Thyroid gland (tissue), 4 donors: Measurements from ENCODE around the gene C10orf62.

ENCODE experiments used
- POLR2A ChIP-seq, 2 donors: fragments of 450-650 bp; IDR thresholded peaks; one replicate each; pipeline ENCODE4 v1.6.1; 2017; ENCODE audit warnings: antibody characterized with exemption in 2 of 2, mild to moderate bottlenecking in 2 of 2, moderate library complexity in 1 of 2
- TF ChIP-seq, protein P1 (sequence below), 6 experiments: fragments of 200-600 bp in 3 of 6; fragments of 450-650 bp in 3 of 6; sonication (generic) in 3 of 6; IDR thresholded peaks; one replicate each; pipeline ENCODE4 v1.5.1; 2016 to 2019; ENCODE audit warnings: antibody characterized with exemption in 6 of 6, mild to moderate bottlenecking in 2 of 6, inconsistent platforms in 1 of 6, moderate library complexity in 1 of 6

GRCh38 chr10:97587183-97587582 is 2.3 kb upstream of the C10orf62 start:
- TF ChIP-seq, protein P1, sequence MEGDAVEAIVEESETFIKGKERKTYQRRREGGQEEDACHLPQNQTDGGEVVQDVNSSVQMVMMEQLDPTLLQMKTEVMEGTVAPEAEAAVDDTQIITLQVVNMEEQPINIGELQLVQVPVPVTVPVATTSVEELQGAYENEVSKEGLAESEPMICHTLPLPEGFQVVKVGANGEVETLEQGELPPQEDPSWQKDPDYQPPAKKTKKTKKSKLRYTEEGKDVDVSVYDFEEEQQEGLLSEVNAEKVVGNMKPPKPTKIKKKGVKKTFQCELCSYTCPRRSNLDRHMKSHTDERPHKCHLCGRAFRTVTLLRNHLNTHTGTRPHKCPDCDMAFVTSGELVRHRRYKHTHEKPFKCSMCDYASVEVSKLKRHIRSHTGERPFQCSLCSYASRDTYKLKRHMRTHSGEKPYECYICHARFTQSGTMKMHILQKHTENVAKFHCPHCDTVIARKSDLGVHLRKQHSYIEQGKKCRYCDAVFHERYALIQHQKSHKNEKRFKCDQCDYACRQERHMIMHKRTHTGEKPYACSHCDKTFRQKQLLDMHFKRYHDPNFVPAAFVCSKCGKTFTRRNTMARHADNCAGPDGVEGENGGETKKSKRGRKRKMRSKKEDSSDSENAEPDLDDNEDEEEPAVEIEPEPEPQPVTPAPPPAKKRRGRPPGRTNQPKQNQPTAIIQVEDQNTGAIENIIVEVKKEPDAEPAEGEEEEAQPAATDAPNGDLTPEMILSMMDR (IDR thresholded peaks at IDR 0.05), result no peak
- no peak for TF ChIP-seq POLR2A (IDR thresholded peaks at IDR 0.05)
